ENCODE measurements around the gene KCNJ6.
"Not testable (repeated sequence)": the region's sequence is repeated elsewhere in the genome, so short reads cannot be mapped to it uniquely, and the experiment has no call there.

- TF ChIP-seq SRF (IDR thresholded peaks at IDR 0.05; ENCODE audit: low read depth in 2 of 2, low read length in 2 of 2); REST (IDR thresholded peaks at IDR 0.05; ENCODE audit: low read depth, low read length); RAD51 (IDR thresholded peaks at IDR 0.05); ATF3 (IDR thresholded peaks at IDR 0.05; ENCODE audit: borderline replicate concordance, extremely low read depth, low read depth, low read length): not testable (repeated sequence)
- TF ChIP-seq, protein P1, sequence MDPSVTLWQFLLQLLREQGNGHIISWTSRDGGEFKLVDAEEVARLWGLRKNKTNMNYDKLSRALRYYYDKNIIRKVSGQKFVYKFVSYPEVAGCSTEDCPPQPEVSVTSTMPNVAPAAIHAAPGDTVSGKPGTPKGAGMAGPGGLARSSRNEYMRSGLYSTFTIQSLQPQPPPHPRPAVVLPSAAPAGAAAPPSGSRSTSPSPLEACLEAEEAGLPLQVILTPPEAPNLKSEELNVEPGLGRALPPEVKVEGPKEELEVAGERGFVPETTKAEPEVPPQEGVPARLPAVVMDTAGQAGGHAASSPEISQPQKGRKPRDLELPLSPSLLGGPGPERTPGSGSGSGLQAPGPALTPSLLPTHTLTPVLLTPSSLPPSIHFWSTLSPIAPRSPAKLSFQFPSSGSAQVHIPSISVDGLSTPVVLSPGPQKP (IDR thresholded peaks at IDR 0.05; ENCODE audit: low read depth, low read length): not testable (repeated sequence)
These were observed 203.7 kb downstream of the KCNJ6 start for GRCh38 chr21:37712569-37712934.

Data from GM12878 (cell line).